ENCODE measurements around the gene PRR33.

PRR33 gene

DNA sequence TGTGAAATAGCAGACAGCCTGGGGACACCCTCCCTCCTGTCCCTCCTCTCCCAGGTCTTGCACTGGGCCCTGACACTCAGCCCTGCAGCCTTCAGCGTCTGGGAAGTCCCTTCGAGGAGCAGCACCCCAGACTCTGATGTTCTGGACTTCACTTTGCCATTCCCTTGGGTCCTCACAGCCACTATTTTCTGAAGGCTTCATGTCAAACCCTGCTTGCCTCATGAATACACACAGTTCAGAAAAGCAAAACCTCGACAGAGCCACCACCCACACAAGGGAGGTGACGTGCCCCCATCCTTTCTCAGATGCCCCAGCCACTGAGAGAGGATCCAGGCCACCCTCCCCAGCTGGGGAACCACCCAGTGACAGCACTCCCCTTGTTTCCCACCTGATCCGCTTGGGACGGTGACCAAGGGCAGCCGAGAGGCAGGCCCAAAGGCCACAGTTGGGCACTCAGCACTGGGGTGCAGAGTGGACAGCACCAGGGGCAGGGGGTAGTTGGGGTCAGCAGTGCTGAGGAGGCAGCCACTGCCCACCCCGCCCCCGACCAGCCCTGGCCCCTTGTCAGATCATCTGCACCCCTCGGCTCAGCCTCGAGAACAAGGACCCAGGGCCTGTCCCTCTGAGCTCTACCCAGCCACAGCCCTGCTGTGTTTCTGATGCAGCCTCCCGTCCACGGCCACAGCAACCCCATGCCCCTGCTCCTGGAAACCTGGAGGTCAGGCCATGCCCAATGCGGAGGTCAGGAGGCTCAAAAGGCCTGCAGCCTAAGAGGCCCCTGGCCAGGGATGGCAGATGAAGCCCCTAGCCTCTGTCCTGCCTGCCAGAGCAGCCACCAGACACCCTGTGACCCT is 24.7 kb upstream of the PRR33 start:
- DNase-seq (ENCODE audit: low read depth in 2 of 2) = no peak

DNA sequence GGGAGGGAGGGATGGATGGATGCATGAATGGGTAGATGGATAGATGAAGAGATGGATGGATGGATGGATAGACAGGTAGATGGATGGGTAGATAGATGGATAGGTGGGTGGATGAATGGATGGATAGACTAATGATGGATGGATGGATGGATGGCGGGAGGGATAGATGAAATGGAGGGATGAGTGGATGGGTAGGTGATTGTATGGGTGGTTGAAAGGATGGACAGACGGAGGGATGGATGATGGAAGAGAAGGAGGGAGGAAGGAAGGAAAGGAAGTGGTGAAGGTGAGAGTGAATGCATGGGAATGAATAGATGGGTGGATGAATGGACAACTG is 24.1 kb upstream of the PRR33 start:
- DNase-seq (ENCODE audit: low read depth in 2 of 2) = no peak

DNA sequence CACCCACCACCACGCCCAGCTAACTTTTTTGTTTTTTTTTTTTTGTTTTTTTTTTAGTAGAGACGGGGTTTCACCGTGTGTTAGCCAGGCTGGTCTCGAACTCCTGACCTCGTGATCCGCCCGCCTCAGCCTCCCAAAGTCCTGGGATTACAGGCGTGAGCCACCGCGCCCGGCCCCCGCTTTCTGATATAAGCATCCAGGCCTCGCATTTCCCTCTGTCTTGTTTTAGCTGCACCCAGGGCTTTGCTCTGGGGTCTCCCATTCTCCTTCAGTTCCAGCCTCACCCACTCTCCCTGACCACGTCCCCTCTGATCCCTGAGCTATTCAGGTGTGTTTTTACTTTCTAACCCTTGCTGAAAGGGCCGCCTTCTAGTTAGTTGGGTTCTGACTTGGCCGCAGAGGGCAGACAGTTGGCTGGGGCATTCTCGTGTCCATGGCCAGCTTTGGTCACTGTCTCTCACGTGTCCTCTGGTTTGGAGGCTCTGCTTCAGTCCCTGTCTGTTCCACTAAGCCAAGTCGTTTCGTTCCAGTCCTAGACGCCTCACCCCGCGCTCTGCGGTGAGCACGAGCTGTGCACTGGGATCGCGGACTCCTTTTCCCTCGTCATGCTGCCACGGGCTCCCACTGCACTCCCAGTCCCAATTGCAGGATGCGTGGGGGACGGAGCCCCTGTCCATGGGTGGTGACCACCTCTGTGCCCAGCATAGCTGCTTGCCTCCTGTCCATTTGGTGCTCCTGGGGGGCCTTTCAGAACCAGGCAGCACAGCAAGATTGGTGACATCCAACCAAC is 21.8 kb upstream of the PRR33 start:
- no peak for DNase-seq (ENCODE audit: low read depth in 2 of 2)

DNA sequence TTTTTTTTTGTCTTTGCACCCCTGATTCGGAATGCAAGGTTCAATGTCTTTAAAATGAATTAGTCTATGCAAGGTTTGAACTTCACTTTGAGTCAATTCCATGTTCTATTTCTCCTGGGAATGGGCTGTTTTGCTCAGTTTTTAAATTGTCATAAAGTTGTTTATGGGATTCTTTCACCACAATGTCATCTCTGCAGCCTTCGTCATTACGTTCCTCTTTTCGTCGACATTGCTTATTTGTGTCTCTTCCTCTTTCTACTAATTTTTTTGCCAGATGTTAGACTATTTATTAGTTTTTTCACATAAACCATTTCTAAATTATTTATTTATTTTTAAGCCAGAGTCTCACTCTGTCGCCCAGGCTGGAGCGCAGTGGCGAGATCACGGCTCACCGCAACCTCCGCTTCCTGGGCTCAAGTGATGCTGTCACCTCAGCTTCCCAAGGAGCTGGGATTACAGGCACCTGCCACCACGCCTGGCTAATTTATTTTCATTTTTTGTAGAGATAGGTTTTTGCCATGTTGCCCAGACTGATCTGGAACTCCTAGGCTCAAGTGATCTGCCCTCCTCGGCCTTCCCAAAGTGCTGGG is 20.7 kb upstream of the PRR33 start:
- DNase-seq (ENCODE audit: low read depth in 2 of 2) = no peak

DNA sequence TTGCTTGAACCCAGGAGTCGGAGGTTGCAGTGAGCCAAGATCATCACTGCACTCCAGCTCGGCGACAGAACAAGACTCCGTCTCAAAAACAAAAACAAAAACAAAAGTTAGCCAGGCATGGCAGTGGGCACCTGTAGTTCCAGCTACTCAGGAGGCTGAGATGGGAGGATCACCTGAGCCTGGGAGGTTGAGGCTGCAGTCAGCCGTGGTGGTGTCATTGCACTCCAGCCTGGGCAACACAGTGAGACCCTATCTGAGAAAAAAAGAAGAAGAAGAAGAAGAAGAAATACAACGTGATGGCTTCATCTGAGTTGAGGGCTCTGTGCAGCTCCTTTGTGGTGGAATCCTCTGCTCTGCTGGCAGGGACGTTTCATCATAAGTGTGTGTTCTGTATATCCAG is 17.8 kb upstream of the PRR33 start:
- no peak for DNase-seq (ENCODE audit: low read depth in 2 of 2)

DNA sequence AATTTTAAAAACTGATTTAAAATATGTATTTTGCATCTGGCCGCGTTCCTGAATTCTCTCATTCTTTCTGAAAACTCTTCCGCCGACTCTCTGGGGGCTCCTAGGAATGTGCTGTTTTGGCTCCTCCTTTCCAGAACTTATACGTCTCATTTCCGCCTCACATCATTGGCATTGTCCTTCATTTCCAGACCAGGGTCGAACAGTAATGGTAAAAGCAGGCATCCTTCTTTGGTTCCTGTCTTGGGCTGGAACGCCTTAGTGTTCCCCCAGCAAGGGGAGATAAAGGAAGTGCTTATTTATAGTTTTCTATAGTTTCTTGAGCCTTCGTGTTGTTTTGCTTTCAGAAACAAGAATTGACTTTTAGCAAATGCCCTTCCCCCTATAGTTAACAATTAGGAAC is 16.9 kb upstream of the PRR33 start:
- DNase-seq (ENCODE audit: low read depth in 2 of 2) = no peak

DNA sequence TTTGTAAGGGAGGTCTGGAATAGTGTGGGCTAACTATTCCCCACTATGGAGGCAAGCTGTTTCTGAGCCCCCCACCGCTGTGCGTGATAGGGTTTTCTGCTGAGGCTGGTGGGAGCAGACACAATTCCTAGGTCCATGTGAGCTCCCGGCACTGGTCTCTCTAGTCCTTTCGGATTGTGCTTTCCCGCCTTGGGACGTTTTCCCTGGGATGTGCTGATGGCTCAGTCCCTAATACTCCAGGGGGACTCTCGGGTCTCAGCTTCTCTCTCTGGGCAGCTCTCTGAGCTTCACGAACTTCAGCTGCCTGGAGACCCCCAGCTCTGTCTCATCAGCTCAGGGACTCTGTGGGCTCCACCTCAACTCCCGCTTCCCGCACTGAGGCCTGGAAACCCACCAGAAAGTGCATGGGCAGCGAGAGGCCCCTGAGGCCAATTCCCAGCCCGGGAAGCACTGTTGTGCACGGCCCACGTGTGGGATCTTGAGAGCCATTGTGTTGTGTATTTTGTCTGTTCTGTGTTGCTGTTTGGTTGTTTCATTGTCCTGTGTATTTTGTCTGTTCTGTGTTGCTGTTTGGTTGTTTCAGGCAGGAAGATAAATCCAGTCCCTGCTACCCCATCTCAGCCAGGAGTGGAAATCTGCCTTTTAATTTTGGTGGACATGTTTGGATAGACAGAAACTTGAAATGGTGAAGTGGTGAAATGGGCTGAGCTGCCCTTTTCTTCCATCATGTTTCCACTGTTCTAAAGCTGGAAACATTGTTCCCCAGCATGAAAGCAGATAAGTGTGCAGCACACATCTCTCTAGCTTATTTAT is 15.1 kb upstream of the PRR33 start:
- DNase-seq (ENCODE audit: low read depth in 2 of 2) = no peak

DNA sequence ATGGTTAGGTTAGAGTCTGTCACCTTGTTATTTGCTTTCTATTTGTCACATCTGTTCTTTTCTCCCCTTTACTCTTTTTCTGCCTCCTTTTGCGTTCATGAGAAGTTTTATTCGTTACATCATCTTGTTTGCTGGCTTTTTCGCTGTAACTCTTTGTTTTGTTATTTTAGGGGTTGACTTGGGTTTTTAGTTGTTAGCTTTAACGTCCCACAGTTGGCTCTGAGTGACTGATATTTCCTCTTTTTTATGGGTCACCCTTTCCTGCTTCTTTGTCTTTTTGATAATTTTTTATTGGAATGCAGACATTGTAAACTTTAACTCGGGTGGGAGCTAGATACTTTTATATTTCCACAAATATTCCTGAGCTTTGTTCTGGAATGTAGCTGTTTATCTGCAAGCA is 14.5 kb upstream of the PRR33 start:
- DNase-seq (ENCODE audit: low read depth in 2 of 2) = no peak

DNA sequence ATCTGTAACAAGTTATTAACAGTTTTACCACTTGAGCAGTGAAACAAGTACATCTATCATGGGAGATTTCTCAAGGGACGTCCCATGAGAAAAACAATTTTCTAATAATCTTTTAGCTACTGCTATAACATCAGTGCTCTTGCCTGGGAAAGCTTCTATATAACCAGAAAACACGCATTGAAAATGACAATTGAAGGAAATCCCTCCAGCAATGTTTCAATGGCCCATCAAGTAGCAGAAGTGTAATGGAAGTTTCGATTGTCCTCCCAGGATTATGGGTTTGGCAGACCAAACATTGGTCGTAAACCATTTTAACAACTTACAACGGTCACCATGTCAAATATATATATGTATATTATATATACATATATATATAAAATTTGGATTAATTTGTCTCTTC is 8.0 kb upstream of the PRR33 start:
- no peak for DNase-seq (ENCODE audit: low read depth in 2 of 2)

DNA sequence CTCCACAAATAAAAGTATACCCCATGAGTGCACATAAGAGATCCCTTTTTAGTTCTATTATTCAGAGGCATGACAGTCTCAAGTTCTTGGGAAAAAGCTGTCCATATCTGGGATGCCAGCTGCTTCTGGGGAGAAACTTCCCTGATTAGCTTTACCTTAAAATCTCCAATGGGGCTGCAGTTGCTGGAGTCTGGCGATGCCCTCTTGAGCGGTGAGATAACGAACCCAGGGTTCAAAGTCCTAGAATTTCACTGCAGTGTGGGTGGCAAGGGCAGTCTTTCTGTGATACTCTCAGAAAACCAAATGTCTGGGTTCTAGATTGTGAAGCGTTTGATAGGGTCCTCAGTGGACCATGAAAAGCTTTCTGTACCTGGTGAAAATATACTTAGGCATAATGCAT is 7.4 kb upstream of the PRR33 start:
- no peak for DNase-seq (ENCODE audit: low read depth in 2 of 2)

DNA sequence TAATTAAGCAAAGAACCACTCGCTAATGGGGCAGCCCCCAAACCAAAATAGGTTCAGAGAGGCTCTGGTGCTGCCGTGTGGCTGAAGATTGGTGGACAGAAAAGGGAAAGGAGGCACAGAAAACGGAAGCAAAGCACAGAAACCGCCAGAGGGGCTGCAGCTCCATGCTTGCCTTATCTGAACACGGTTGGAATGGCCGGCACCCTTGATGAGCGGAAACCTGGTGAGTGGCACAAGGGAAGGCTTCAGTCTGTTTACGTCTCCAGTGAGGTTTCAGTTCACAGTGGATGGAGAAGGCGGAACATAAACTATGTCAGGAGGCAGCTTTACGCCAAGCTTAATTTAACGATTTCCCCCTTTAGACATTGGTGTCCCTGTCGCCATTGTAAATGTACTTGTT is 5.2 kb upstream of the PRR33 start:
- no peak for DNase-seq (ENCODE audit: low read depth in 2 of 2)

DNA sequence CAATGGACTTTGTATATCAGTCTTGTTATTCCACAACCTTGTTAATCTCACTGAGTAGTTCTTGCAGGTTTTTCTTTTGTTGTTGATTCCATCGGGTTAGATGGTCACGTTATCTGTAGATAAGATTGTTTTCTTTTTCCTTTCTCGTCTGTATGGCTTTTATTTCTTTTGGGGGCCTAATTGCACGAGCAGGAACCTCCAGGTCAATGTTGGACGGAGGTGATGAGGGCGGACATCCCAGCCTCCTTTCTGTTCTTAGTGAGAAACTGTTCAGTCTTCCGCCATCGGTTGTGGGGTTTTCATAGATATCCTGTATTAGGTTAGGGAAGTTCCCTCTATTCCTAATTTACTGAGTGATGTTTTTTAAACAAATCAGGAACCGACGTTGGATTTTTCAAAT is 4.8 kb upstream of the PRR33 start:
- no peak for DNase-seq (ENCODE audit: low read depth in 2 of 2)

DNA sequence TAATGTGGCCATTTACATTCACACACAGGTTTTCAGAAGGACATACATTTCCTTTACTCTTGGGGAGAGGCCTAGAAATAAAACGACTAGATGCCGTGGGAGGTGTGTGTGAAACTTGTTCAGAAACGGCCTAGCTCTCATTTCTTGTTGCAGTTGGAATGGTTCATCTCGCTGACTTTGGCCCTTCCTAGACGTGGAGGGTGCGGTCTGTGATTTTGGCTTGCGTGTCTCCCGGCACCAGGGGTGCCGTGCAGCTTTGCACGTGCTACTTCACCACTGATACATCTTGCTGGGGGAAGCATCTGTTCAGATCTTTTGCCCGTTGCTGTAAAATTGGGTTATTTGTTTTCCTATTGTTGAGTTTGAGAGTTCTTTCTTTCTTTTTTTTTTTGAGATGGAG is 3.1 kb upstream of the PRR33 start:
- no peak for DNase-seq (ENCODE audit: low read depth in 2 of 2)

DNA sequence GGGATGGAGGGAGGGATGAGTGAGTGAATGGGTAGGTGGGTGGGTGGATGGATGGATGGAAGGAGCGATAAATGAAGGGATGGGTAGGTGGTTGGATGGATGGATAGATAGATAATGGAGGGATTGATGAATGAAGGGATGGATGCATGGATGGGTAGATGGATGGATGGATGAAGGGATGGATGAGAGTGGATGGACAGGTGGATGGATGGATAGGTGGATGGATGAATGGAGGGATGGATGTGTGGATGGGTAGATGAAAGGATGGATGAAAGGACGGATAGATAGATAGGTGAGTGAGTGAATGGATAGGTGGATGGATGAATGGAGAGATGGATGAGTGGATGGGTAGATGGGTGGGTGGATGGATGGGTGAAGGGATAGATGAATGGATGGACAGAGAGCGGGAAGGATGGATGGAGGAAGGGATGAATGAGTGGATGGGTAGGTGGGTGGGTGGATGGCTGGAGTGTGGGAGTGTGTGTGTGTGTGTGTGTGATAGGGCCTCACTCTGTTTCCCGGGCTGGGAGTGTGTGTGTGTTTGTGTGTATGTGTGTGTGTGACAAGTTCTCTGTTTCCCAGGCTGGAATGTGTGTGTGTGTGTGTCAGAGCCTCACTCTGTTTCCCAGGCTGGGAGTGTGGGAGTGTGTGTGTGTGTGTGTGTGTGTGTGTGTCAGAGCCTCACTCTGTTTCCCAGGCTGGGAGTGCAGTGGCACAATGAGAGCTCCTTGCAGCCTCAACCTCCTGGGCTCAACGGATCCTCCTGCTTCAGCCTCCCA is 2.1 kb upstream of the PRR33 start:
- DNase-seq (ENCODE audit: low read depth in 2 of 2) = no peak

DNA sequence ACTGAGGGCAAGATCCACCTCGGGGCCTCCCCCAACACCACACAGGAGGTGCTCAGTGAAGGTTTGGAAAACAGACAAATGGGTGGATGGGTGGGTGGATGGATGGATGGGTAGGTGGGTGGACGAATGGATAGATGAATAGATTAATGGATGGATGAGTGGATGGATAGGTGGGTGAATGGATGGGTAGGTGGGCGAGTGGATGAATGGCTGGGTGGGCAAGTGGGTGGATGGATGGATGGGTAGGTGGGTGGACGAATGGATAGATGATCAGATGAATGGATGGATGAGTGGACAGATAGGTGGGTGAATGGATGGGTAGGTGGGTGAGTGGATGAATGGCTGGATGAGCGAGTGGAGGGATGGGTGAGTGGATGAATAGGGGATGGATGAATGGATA is 863 bp upstream of the PRR33 start:
- no peak for DNase-seq (ENCODE audit: low read depth in 2 of 2)

DNA sequence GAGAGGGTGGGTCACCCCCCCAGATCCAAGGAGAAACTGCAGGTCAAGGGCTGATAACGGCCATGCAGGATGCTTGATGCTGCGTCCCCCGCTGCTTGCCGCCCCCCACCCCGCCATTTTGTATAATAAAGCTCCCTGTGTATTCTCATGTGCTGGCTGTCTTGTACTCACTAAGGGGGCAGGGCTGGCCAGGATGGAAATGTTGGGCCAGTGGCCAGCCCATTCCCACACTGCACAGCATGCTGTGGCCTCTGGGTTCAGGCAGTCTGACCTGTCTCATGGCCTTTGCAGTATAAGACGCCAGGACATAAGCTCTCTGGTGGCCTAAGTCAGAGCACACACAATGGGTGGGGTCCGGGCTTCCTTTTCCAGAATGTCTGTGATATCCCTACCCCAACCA is 421 bp upstream of the PRR33 start:
- DNase-seq (ENCODE audit: low read depth in 2 of 2) = no peak

DNA sequence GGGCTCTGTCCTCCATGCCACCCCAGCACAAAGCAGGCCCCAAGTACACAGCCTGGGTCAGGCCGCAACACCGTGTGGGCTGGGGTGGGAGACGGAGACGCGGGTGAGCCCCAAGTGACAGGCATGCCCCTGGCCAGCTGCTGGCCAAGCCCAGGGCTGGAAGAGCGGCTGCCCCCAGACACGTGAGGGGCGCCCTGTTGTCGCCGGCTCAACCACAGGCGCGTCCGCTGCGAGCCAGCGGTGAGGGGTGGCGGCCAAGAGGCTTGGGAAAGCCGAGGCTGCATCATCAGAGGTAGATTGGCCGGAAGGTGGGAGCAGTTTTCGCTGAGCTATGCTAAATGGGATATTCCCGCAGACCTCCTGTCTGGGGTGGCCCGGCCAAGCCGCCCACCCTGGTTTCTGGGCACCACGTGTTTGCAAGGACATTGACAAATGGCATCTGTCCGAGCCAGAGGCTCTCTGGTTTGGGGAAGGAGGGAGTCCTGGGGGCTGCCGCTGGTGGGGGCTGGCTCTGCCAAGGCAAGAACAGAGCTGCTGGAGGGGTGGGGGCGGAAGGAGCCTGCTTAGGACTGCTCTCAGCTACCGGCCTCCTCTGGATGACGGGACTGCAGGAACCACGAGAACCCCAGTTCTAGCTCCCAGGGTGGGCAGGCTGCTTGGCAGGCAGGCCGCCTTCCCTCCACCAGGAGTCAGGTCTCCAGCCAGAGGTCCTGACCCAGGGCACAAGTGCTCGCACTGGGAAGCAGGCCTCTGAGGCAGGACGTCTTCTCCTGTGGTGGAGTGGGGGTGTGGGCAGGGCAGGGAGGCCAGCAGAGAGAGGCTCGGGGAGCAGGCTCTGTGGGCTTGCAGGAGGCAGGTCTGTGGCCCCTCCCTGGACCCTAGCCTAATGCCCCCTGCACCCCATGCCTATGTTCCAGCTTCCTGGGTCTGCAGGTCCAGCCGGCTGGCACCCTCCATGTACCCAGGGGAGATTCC is 552 bp downstream of the PRR33 start:
- no peak for DNase-seq (ENCODE audit: low read depth in 2 of 2)

DNA sequence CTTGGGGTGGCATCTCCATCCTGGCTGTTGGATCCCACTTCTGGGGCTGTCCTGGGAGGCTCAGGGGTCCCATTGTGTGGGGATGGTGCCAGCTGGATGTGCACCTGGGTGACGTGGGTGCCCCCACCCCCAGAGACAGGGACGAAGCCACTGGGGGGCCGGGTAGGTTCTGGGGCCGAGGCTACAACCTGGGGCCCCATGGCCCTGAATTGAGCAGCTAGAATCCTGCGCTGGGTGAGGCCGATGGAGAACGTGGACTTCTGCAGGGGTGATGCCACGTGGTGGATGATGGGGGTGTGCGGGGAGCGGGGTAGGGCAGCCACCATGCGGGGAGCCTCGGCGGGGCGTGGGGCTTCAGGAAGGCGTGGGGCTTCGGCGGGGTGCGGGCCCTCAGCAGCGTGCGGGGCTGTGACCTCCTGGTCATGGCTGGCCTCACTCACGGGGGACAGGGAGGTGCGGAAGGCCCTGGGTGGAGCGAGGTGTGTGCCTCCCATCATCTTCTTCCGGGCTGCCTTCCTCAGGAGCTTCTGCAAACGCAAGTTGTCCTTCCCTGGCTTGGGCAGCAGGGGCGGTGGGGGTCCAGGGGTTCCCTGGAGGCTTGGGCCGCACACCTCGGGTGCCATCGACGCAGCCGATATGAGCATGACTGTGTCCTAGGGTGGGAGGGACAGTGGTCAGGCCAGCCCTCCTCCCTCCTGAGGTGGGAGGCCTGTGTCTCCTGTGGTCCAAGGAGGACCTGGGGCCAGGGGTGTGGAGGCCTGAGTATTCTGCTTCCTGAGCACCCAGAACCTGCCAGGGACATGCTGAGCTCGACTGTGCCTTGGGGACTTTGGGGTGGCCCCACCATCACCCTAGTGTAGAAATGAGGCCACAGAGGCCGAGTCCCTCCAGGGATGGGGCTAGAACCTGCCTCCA is 1.5 kb downstream of the PRR33 start:
- DNase-seq (ENCODE audit: low read depth in 2 of 2) = no peak

Data from stimulated activated CD4-positive, alpha-beta T cell treated with anti-CD3 and anti-CD28 coated beads, Interleukin-1b, Interleukin-23, amount 100 ng/mL, for 1 hour (primary cell).